HepG2 (cell line): ENCODE results near the gene PSMD8. TPM values are rescaled to one million over a fixed set of nuclear protein-coding genes. Genes with fewer than 3 reads are reported as not detected.
A peak's percentile ranks its signal among the peaks of the same experiment; 100 is the strongest.

Experiments
- BCLAF1 ChIP-seq: fragments of 450-650 bp; IDR thresholded peaks from 2 replicates; pipeline ENCODE4 v1.6.1; 2017; ENCODE audit warnings: mild to moderate bottlenecking
- CCAR2 ChIP-seq: fragments of 200-400 bp; formaldehyde crosslinking; optimal IDR thresholded peaks from 2 replicates; pipeline ENCODE3; 2018; ENCODE audit warnings: low read depth, mild to moderate bottlenecking, low read length, moderate library complexity
- HOXD1 ChIP-seq: sonication (generic); formaldehyde crosslinking; IDR thresholded peaks from 2 replicates; pipeline ENCODE4 v1.5.0; 2020; ENCODE audit warnings: missing genetic modification reagents
- MTERF4 ChIP-seq: sonication (generic); formaldehyde crosslinking; IDR thresholded peaks from 2 replicates; pipeline ENCODE4 v1.8.0; 2023; ENCODE audit warnings: mild to moderate bottlenecking, missing genetic modification reagents
- NFYB ChIP-seq: sonication (generic); formaldehyde crosslinking; IDR thresholded peaks from 2 replicates; pipeline ENCODE4 v1.4.0; 2020; ENCODE audit warnings: missing genetic modification reagents
- SOX5 ChIP-seq: IDR thresholded peaks from 2 replicates; pipeline ENCODE4 v1.6.1; 2016; ENCODE audit warnings: borderline replicate concordance
- SPEN ChIP-seq: sonication (generic); formaldehyde crosslinking; IDR thresholded peaks from 2 replicates; pipeline ENCODE4 v1.5.1; 2020; ENCODE audit warnings: low read depth, mild to moderate bottlenecking, missing genetic modification reagents
- YY1 ChIP-seq: IDR thresholded peaks from 2 replicates; pipeline ENCODE4 v1.6.1; 2011; ENCODE audit warnings: low read length, low read depth, moderate library complexity, mild to moderate bottlenecking; ENCODE audit not compliant: insufficient read depth, insufficient replicate concordance
- ZNF224 ChIP-seq: sonication (generic); formaldehyde crosslinking; IDR thresholded peaks from 2 replicates; pipeline ENCODE4 v1.5.0; 2020; ENCODE audit warnings: mild to moderate bottlenecking, missing genetic modification reagents
- ZNF296 ChIP-seq: sonication (generic); formaldehyde crosslinking; conservative IDR thresholded peaks from 2 replicates; pipeline ENCODE4 v1.5.0; 2020; ENCODE audit warnings: mild to moderate bottlenecking, missing genetic modification reagents
- ZNF747 ChIP-seq: sonication (generic); formaldehyde crosslinking; IDR thresholded peaks from 2 replicates; pipeline ENCODE4 v1.8.1; 2023; ENCODE audit warnings: missing genetic modification reagents, mild to moderate bottlenecking, borderline replicate concordance
- ZNF766 ChIP-seq: sonication (generic); formaldehyde crosslinking; IDR thresholded peaks from 2 replicates; pipeline ENCODE4 v1.5.0; 2020; ENCODE audit warnings: missing genetic modification reagents, borderline replicate concordance
- polyA plus RNA-seq, 8 experiments: library from polyadenylated mRNA; depleted of rRNA in 3 of 8; stranded (reverse) in 7 of 8; unstranded in 1 of 8; fragments of >200 nt; fragmentation: Illumina TruSeq in 4 of 8; extraction: Trizol in 4 of 8; gene quantifications; 2 replicates each; pipeline versions ENCODE4 v1.2.1 to v1.2.3, GENCODE V29; 2011 to 2016; ENCODE audit warnings: low read depth in 4 of 8, missing spikeins in 1 of 8, mixed read lengths in 1 of 8; ENCODE audit not compliant: insufficient read depth in 1 of 8
- total RNA-seq, 5 experiments: library from RNA; depleted of rRNA; stranded (reverse); fragments of >200 nt; fragmentation: Illumina TruSeq; extraction: Trizol; gene quantifications; 2 replicates each; pipeline ENCODE4 v1.2.3, GENCODE V29; 2016; ENCODE audit warnings: low read depth in 1 of 5

Gene PSMD8
- total and polyA plus RNA-seq, 2 of the 13 experiments (the other 11 are each of a cell fraction or from before 2014, with no cell fraction given) = 162 to 296 TPM

- TF ChIP-seq CCAR2 (no peak), HOXD1 (no peak), ZNF224 (CRISPR knock-in tag) (no peak), MTERF4 (CRISPR knock-in tag) (0 out of 2 replicates have a peak, but pooled peaks have one; percentile 29), SOX5 (CRISPR knock-in tag) (no peak), ZNF766 (CRISPR knock-in tag) (no peak), BCLAF1 (no peak), NFYB (CRISPR knock-in tag) (peak; percentile 75), ZNF296 (CRISPR knock-in tag) (no peak), ZNF747 (CRISPR knock-in tag) (no peak), SPEN (no peak), YY1 (peak; percentile 60)
Observed at GRCh38 chr19:38335949-38336637, 38.3 kb upstream of the PSMD8 start (continued).
